Lung (tissue), 12 donors: ENCODE results near the gene VWC2L. TPM values are rescaled to one million over a fixed set of nuclear protein-coding genes. Genes with fewer than 3 reads are reported as not detected.

ENCODE experiments used
- ATAC-seq: fragments of 200-7000 bp; cut with Tn5 transposase; one replicate; pipeline ENCODE4 v1.9.1; 2020; ENCODE audit warnings: moderate number of reproducible peaks; ENCODE audit not compliant: insufficient read depth, low FRiP score
- DNase-seq, 3 donors: peaks; one replicate each; pipeline ENCODE4 v3.0.0-alpha.2; 2013 to 2017
- H3K27ac ChIP-seq, 2 donors: one replicate each; pipeline ENCODE4 v1.5.1; 2013; ENCODE audit warnings: mild to moderate bottlenecking in 2 of 2, moderate library complexity in 2 of 2, control low read depth in 1 of 2, inconsistent platforms in 1 of 2, low read depth in 1 of 2, low read length in 1 of 2
- H3K27me3 ChIP-seq, 3 donors: one replicate each; pipeline ENCODE4 v1.5.1; 2013; ENCODE audit warnings: low read length in 2 of 3; ENCODE audit not compliant: control insufficient read depth in 3 of 3, insufficient read depth in 3 of 3
- H3K36me3 ChIP-seq, 4 donors: one replicate each; pipeline ENCODE4 v1.5.1; 2013; ENCODE audit warnings: low read length in 4 of 4, mild to moderate bottlenecking in 1 of 4, moderate library complexity in 1 of 4; ENCODE audit not compliant: control insufficient read depth in 4 of 4, insufficient read depth in 4 of 4
- H3K4me1 ChIP-seq, 5 donors: one replicate each; pipeline ENCODE4 v1.5.1; 2013; ENCODE audit warnings: low read length in 5 of 5, mild to moderate bottlenecking in 2 of 5, moderate library complexity in 1 of 5; ENCODE audit not compliant: control insufficient read depth in 5 of 5, insufficient read depth in 5 of 5
- H3K4me3 ChIP-seq: one replicate; pipeline ENCODE4 v1.5.1; 2013; ENCODE audit warnings: mild to moderate bottlenecking, control low read depth, moderate library complexity
- H3K9ac ChIP-seq, 2 donors: one replicate each; pipeline ENCODE4 v1.5.1; 2013; ENCODE audit warnings: low read length in 2 of 2, control low read depth in 1 of 2; ENCODE audit not compliant: insufficient read depth in 1 of 2
- H3K9me3 ChIP-seq, 4 donors: one replicate each; pipeline ENCODE4 v1.5.1; 2013; ENCODE audit warnings: low read length in 3 of 4, mild to moderate bottlenecking in 1 of 4, moderate library complexity in 1 of 4; ENCODE audit not compliant: control insufficient read depth in 4 of 4, insufficient read depth in 3 of 4
- CTCF ChIP-seq: IDR thresholded peaks from 2 replicates; pipeline ENCODE4 v1.5.1; 2012; ENCODE audit warnings: mild to moderate bottlenecking; ENCODE audit errors: control extremely low read depth, extremely low read depth
- WGBS, 2 donors: extraction: QIAGEN DNeasy Blood & Tissue Kit; methylation state at CpG; one replicate each; pipeline ENCODE4 v1.1.7; 2013; 5-methylcytosine and 5-hydroxymethylcytosine counted together
- polyA plus RNA-seq, 2 donors: library from polyadenylated mRNA; stranded (reverse); fragments of 200-250 nt; gene quantifications; one replicate each; pipeline ENCODE4 v1.2.1, GENCODE V29; 2013
- total RNA-seq, 2 donors: library from RNA; depleted of rRNA in 1 of 2; stranded (reverse); fragments of >200 nt in 1 of 2; gene quantifications; one replicate each; pipeline ENCODE4 v1.2.1, GENCODE V29; 2014 to 2021
- donor health status: control.
- donor health status: control.
- donor health status: Bipolar disorder and iron deficiency.
- donor health status: healthy.
- donor health status: DM: yes; HTN: yes; CAD: no.

Gene VWC2L
- total and polyA plus RNA-seq, 4 donors, result 0.01 to 0.57 (median 0.14) TPM

DNA sequence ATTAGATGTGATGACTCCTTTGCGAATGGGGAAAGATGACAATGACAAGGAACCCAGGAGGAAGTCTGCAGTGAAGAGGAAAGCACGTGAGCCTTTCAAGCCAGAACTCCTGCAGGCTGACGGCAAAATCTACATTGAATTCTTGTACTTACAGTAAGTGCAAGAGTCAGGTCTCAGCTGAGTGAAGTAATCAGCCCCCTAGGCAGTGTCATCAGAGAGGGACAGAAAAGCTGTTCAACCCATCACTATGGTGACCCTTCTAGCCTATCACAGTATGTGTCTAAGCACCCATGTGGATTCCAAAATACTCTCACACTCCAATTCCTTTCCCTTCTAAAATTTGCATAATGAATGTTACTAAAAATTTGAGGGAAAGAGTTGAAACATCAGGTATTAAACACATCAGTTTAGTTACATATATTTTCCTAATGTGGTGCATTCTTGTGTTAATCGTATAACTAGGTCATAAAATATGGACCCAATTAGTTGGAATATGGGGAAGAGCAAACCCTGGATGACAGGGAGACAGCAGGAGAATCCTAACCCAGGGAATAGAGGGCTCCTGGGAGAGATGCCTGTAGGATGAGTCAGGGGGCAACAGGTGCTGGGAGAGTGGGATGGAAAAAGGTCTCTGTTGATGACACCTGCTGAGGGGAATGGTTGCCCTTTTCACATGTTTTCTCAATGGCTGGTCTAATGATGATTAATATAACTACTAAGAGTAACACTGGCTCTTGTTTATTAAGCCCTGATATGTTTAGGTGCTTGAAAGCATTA lies 39.5 kb downstream of the VWC2L start:
- H3K27ac ChIP-seq, result no peak overlapping the region
- no peaks in the 10 kb centered on the region for H3K4me1 ChIP-seq
- H3K4me3 ChIP-seq, result no peak overlapping the region
- ATAC-seq (no peak), DNase-seq (no peak)
- H3K36me3 ChIP-seq, result no peaks in the 10 kb centered on the region
- H3K27me3 ChIP-seq, result no peaks in the 10 kb centered on the region
- H3K9me3 ChIP-seq, result peaks cover 0 to 1% (median 0%) of the 10 kb centered on the region in 4 donors
- no peak overlapping the region for H3K9ac ChIP-seq
- no peak for TF ChIP-seq CTCF
- 76 to 81% methylated on average over 4 of the region's 4 CpGs for WGBS, 2 donors

- DNase-seq (no peak), ATAC-seq (no peak)
- 62 to 71% methylated on average over 2 of the region's 2 CpGs for WGBS, 2 donors
- Histone ChIP-seq H3K27me3 (no peaks in the 10 kb centered on the region), H3K9me3 (peaks cover 0 to 1% (median 0%) of the 10 kb centered on the region in 4 donors), H3K4me3 (no peak overlapping the region), H3K36me3 (no peaks in the 10 kb centered on the region), H3K9ac (no peak overlapping the region), H3K4me1 (no peaks in the 10 kb centered on the region), H3K27ac (no peak overlapping the region)
- TF ChIP-seq CTCF, result no peak
Measured at GRCh38 chr2:214451516-214452275, 40.8 kb downstream of the VWC2L start.

GRCh38 chr2:214465363-214466146 lies 54.7 kb downstream of the VWC2L start:
- ATAC-seq, result no peak
- H3K9ac ChIP-seq, result no peak overlapping the region
- WGBS, 2 donors, result 67 to 79% methylated on average over 3 of the region's 3 CpGs
- no peaks in the 10 kb centered on the region for H3K4me1 ChIP-seq
- no peak for DNase-seq
- H3K27ac ChIP-seq, result no peak overlapping the region
- TF ChIP-seq CTCF, result no peak
- no peaks in the 10 kb centered on the region for H3K36me3 ChIP-seq
- peaks cover 0 to 15% (median 4%) of the 10 kb centered on the region in 4 donors for H3K9me3 ChIP-seq
- H3K27me3 ChIP-seq, result no peaks in the 10 kb centered on the region
- H3K4me3 ChIP-seq, result no peak overlapping the region
